HG02970 (cell line): ENCODE data around the gene AZIN2.
"Not testable (repeated sequence)": the region's sequence is repeated elsewhere in the genome, so short reads cannot be mapped to it uniquely, and the experiment has no call there.

Source experiments
- ATAC-seq: cut with Tn5 transposase; IDR thresholded peaks from one replicate; pipeline ENCODE4 v1.9.1; 2021; ENCODE audit warnings: mild to moderate bottlenecking, moderate library complexity, moderate number of reproducible peaks; ENCODE audit not compliant: unreplicated experiment, low FRiP score

AZIN2 gene

GRCh38 chr1:33056426-33056825 lies 24.5 kb upstream of the AZIN2 start:
- no peak for ATAC-seq

- ATAC-seq = no peak
These were observed 23.9 kb upstream of the AZIN2 start for GRCh38 chr1:33057095-33057494.

- no peak for ATAC-seq
These were observed 20.3 kb upstream of the AZIN2 start for GRCh38 chr1:33060579-33061083.

GRCh38 chr1:33061834-33062233 lies 19.1 kb upstream of the AZIN2 start:
- no peak for ATAC-seq

- ATAC-seq = not testable (repeated sequence)
These were observed 16.7 kb upstream of the AZIN2 start for GRCh38 chr1:33064284-33064683.

GRCh38 chr1:33065301-33065700 lies 15.7 kb upstream of the AZIN2 start:
- ATAC-seq = no peak

- not testable (repeated sequence) for ATAC-seq
These were observed 14.5 kb upstream of the AZIN2 start for GRCh38 chr1:33066477-33066876.

GRCh38 chr1:33068108-33068507 lies 12.8 kb upstream of the AZIN2 start:
- not testable (repeated sequence) for ATAC-seq

- no peak for ATAC-seq
These were observed 10.3 kb upstream of the AZIN2 start for GRCh38 chr1:33070628-33071027.

GRCh38 chr1:33072707-33073106 lies 8.2 kb upstream of the AZIN2 start:
- ATAC-seq = no peak

- ATAC-seq = no peak
These were observed 6.6 kb upstream of the AZIN2 start for GRCh38 chr1:33074193-33074945.

- no peak for ATAC-seq
These were observed 2.8 kb upstream of the AZIN2 start for GRCh38 chr1:33078030-33078591.

- no peak for ATAC-seq
These were observed 580 bp upstream of the AZIN2 start for GRCh38 chr1:33080373-33080772.

- no peak for ATAC-seq
These were observed 777 bp downstream of the AZIN2 start for GRCh38 chr1:33081554-33082305.

GRCh38 chr1:33082575-33083108 lies 1.7 kb downstream of the AZIN2 start:
- ATAC-seq = no peak

GRCh38 chr1:33085332-33085731 lies 4.4 kb downstream of the AZIN2 start:
- ATAC-seq = no peak

GRCh38 chr1:33086384-33086850 lies 5.5 kb downstream of the AZIN2 start:
- ATAC-seq = no peak

GRCh38 chr1:33087677-33088076 lies 6.7 kb downstream of the AZIN2 start:
- no peak for ATAC-seq

- ATAC-seq = no peak
These were observed 7.4 kb downstream of the AZIN2 start for GRCh38 chr1:33088119-33088906.

- no peak for ATAC-seq
These were observed 8.5 kb downstream of the AZIN2 start for GRCh38 chr1:33089457-33089856.
